Psoas muscle (tissue), 8 donors: Measurements from ENCODE around the gene ABHD16B. TPM values are rescaled to one million over a fixed set of nuclear protein-coding genes. Genes with fewer than 3 reads are reported as not detected.

Experiments
- ATAC-seq, 4 donors: fragments of 200-7000 bp; cut with Tn5 transposase; one replicate each; pipeline ENCODE4 v1.9.1; 2020; ENCODE audit warnings: moderate library complexity in 3 of 4, mild to moderate bottlenecking in 2 of 4
- DNase-seq, 2 donors: peaks; one replicate each; pipeline ENCODE4 v3.0.0-alpha.2; 2020
- H3K27ac ChIP-seq: fragments of 200-600 bp; one replicate; pipeline ENCODE4 v1.8.0; 2022
- H3K27me3 ChIP-seq, 3 donors: fragments of 200-600 bp in 1 of 3; one replicate each; pipeline versions ENCODE4 v1.6.1 to v1.8.0; 2013 to 2022; ENCODE audit warnings: low read length in 2 of 3, mild to moderate bottlenecking in 2 of 3, moderate library complexity in 1 of 3; ENCODE audit not compliant: insufficient read depth in 3 of 3
- H3K36me3 ChIP-seq, 2 donors: fragments of 200-600 bp in 1 of 2; one replicate each; pipeline versions ENCODE4 v1.6.1 to v1.8.0; 2013 to 2022; ENCODE audit warnings: low read depth in 1 of 2, mild to moderate bottlenecking in 1 of 2, moderate library complexity in 1 of 2; ENCODE audit not compliant: insufficient read depth in 1 of 2
- H3K4me1 ChIP-seq: fragments of 200-600 bp; one replicate; pipeline ENCODE4 v1.8.0; 2022
- H3K4me3 ChIP-seq: fragments of 200-600 bp; one replicate; pipeline ENCODE4 v1.8.0; 2022; ENCODE audit warnings: mild to moderate bottlenecking
- H3K9me3 ChIP-seq: fragments of 200-600 bp; one replicate; pipeline ENCODE4 v1.8.0; 2022
- CTCF ChIP-seq: fragments of 200-600 bp; IDR thresholded peaks from one replicate; pipeline ENCODE4 v1.8.0; 2022; ENCODE audit warnings: antibody characterized with exemption
- WGBS, 3 donors: extraction: QIAGEN DNeasy Blood & Tissue Kit; methylation state at CpG; one replicate each; pipeline versions ENCODE4 v1.1.6 to v1.1.7; 2013; 5-methylcytosine and 5-hydroxymethylcytosine counted together
- intact Hi-C, 2 donors: fragments of 100-400 bp; cut with DNase I; formaldehyde crosslinking; loops; one replicate each; pipeline versions ENCODE4 v1.11.0 to v1.14.2; 2022
- polyA plus RNA-seq, 3 donors: library from polyadenylated mRNA; stranded (reverse); fragments of 200-250 nt; gene quantifications; one replicate each; pipeline ENCODE4 v1.2.3, GENCODE V29; 2013
- total RNA-seq, 4 donors: library from RNA; stranded (reverse); fragmentation: NEBNext Ultra II Directional in 2 of 4; extraction: Animal tissue kit (Norgen Biotek cat#: 25700) in 2 of 4; gene quantifications; one replicate each; pipeline versions ENCODE4 v1.2.1 to v1.2.4, GENCODE V29; 2021 to 2023
- donor health status: healthy with polysubstance abuse.
- donor health status: DM: no; HTN: no; CAD: no; lungs with moderate emphysema.
- donor health status: Bipolar disorder and iron deficiency.
- donor health status: healthy.
- donor health status: DM: yes; HTN: yes; CAD: no.
- donor health status: DM: no; HTN: no; CAD: no.
- donor health status: DM: no; HTN: no; CAD: no.
- donor health status: DM: yes; HTN: yes; CAD: no.

Gene ABHD16B
- total and polyA plus RNA-seq, 7 donors: 0.04 to 3.2 (median 0.34) TPM; not detected in 4

DNA sequence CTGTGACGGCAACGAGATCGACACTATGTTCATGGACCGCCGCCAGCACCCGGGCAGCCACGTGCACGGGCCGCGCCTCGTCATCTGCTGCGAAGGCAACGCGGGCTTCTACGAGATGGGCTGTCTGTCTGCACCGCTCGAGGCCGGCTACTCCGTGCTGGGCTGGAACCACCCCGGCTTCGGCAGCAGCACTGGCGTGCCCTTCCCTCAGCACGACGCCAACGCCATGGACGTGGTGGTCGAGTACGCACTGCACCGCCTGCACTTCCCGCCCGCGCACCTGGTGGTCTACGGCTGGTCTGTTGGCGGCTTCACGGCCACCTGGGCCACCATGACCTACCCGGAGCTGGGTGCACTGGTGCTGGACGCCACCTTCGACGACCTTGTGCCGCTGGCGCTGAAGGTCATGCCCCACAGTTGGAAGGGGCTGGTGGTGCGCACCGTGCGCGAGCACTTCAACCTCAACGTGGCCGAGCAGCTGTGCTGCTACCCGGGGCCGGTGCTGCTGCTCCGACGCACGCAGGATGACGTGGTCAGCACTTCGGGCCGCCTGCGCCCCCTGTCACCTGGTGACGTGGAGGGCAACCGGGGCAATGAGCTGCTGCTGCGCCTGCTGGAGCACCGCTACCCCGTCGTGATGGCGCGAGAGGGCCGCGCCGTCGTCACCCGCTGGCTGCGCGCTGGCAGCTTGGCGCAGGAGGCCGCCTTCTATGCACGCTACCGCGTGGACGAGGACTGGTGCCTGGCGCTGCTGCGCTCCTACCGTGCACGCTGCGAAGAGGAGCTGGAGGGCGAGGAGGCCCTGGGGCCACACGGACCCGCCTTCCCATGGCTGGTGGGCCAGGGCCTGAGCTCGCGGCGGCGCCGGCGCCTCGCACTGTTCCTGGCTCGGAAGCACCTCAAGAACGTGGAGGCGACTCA is 943 bp downstream of the ABHD16B start:
- peaks cover 0 to 5% (median 0%) of the 10 kb centered on the region in 3 donors for H3K27me3 ChIP-seq
- DNase-seq (no peak), ATAC-seq (no peak)
- peaks cover 3 to 9% of the 10 kb centered on the region in 2 donors for H3K36me3 ChIP-seq
- TF ChIP-seq CTCF: no peak
- H3K4me3 ChIP-seq: no peak overlapping the region
- H3K4me1 ChIP-seq: peaks cover 20% of the 10 kb centered on the region
- WGBS, 3 donors: 96% methylated on average over 77 to 95 of the region's 95 CpGs
- H3K9me3 ChIP-seq: no peaks in the 10 kb centered on the region
- intact Hi-C loops: no loop called here
- no peak overlapping the region for H3K27ac ChIP-seq

DNA sequence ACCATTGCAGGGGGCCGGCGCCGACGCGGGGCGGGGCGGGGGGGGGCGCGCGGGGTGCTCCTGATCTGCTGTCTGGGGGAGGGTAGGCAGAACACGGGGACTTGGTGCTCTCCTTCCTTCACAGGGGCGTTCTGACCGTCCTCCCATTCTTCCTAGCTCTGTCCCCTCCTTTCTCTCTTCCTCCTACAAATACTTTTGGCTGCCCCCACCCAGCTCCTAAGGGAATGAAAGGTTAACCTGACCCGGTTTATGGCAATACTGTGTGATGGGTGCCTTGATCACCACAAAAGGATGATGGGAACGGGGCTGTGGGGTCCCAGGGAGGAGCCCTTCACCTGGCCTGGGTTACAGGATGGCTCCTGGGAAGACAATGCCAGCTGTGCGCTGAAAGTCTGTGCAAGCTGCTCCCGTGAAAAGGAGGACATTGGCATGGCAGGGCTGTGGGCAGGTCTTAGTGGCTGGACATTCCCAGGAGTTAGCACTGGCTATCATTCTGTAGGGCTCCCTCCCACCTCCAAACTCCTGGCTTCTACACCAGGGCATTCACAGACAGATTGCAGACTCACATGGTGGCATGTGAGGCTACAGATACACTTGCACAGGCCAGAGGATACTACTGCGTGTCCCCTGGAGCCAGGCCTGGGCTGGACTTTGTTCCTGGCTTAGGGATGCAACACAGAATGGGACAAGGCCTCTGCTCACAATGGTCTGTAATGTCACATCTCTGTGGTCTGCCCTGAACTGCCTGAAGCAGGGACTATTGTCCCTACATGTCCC is 1.9 kb downstream of the ABHD16B start:
- WGBS, 3 donors: 79 to 82% (median 81%) methylated on average over 16 to 18 of the region's 18 CpGs
- intact Hi-C loops: loop anchor here in 1 of 2 donors (1.0 kb wide), 1 partner anchor 33 kb away; no protein-coding TSS in a partner anchor
- peaks cover 3 to 13% of the 10 kb centered on the region in 2 donors for H3K36me3 ChIP-seq
- H3K27ac ChIP-seq: peak overlapping the region; percentile 96
- H3K4me3 ChIP-seq: peak overlapping the region; percentile 99
- H3K4me1 ChIP-seq: peaks cover 20% of the 10 kb centered on the region
- no peak for TF ChIP-seq CTCF
- H3K9me3 ChIP-seq: no peaks in the 10 kb centered on the region
- ATAC-seq (no peak), DNase-seq (no peak)
- no peaks in the 10 kb centered on the region for H3K27me3 ChIP-seq

DNA sequence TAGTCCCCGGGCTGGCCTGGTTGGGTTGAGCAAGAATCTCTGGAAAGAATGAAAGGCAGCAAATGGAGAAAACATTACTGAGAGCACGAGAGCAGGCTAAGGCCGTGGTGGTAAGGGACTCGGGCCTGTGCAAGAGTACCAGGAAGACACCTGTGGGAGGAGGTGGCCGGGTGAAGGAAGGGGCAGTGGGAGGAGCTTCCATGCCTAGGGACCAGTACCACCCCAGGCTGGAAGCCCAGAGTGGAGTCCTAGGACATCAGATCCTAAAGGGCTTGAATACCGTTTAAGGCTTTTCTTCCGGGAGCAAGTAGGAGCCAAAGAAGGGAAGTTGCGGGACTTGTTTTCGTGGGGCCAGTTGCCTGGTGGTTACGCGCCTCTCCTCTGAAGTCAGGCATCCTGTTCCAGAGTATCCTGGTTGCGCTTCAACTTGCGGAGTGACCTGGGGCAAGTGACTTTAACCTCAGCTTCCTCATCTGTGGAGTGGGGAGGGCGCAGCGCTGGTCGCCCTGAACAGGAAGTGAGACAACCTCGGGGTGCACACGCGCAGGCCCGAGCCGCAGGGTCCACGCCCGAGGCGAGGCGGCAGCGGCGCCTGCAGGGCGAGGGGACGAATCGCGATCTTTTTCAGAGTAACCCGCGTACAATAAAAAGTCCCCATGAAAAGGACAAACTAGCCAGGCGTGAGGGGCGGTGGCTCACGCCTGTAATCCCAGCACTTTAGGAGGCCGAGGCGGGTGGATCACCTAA is 2.7 kb downstream of the ABHD16B start:
- intact Hi-C loops: loop anchor here in 1 of 2 donors (1.0 kb wide), 2 partner anchors 32 to 78 kb away; no protein-coding TSS in a partner anchor
- Histone ChIP-seq H3K36me3 (peaks cover 3 to 20% of the 10 kb centered on the region in 2 donors), H3K27me3 (no peaks in the 10 kb centered on the region), H3K27ac (peak overlapping the region; percentile 96), H3K4me1 (peaks cover 14% of the 10 kb centered on the region), H3K9me3 (no peaks in the 10 kb centered on the region), H3K4me3 (peak overlapping the region; percentile 99)
- ATAC-seq (peak; percentile 69 to 78 (median 70)), DNase-seq (peak; percentile 83 to 91)
- peak; percentile 53 for TF ChIP-seq CTCF
- 9 to 10% (median 10%) methylated on average over 38 of the region's 38 CpGs for WGBS, 3 donors

DNA sequence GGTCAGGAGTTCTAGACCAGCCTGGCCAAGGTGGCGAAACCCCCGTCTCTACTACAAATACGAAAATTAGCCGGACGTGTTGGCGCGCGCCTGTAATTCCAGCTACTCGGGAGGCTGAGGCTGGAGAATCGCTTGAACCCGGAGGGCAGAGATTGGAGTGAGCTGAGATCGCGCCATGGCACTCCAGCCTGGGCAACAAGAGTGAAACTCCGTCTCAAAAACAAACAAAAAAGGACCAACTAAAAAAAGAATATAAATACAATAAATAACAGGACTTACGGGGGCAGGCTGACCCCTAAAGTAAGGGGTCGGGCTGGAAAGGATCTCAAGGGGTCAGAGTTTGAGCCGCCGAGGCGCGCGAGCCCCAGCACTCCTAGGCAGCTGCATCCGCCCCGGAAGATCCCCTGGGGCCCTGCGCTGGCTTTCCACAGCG is 3.3 kb downstream of the ABHD16B start:
- ATAC-seq: no peak
- peak; percentile 3 for TF ChIP-seq CTCF
- intact Hi-C loops: loop anchor here in 1 of 2 donors (1.0 kb wide), 1 partner anchor 78 kb away; no protein-coding TSS in a partner anchor
- Histone ChIP-seq H3K27me3 (no peaks in the 10 kb centered on the region), H3K36me3 (peaks cover 3 to 26% of the 10 kb centered on the region in 2 donors), H3K27ac (peak overlapping the region; percentile 96), H3K4me1 (peaks cover 14% of the 10 kb centered on the region), H3K4me3 (peak overlapping the region; percentile 99), H3K9me3 (no peaks in the 10 kb centered on the region)
- no peak for DNase-seq
- WGBS, 3 donors: 1% methylated on average over 25 of the region's 25 CpGs
